SU-DHL-6 (cell line): ENCODE results near the gene DPM3.

Experiments used
- H2AFZ ChIP-seq: fragments of 200-600 bp; sonication (generic); 2 replicates; pipeline ENCODE4 v1.6.1; 2014; ENCODE audit warnings: low read depth, mild to moderate bottlenecking, moderate library complexity, mixed read lengths, antibody characterized with exemption, low read length; ENCODE audit not compliant: severe bottlenecking
- H3F3A ChIP-seq: fragments of 200-600 bp; shearing (Covaris generic); 2 replicates; pipeline ENCODE4 v1.6.0; 2016; ENCODE audit warnings: antibody characterized with exemption, mild to moderate bottlenecking; ENCODE audit not compliant: insufficient read depth
- H3K27ac ChIP-seq: fragments of 200-600 bp; sonication (generic); 2 replicates; pipeline ENCODE4 v1.5.1; 2016; ENCODE audit warnings: low read depth, mild to moderate bottlenecking, low read length, moderate library complexity, mixed read lengths
- H3K27me3 ChIP-seq: fragments of 200-600 bp; sonication (generic), shearing (Covaris generic); 2 replicates; pipeline ENCODE4 v1.6.0; 2014; ENCODE audit warnings: mild to moderate bottlenecking, low read length
- H3K36me3 ChIP-seq: fragments of 200-600 bp; sonication (generic); 2 replicates; pipeline ENCODE4 v1.6.1; 2014; ENCODE audit warnings: mild to moderate bottlenecking, low read length, mixed read lengths
- H3K4me2 ChIP-seq: fragments of 300-600, 200-600 bp; shearing (Covaris generic), sonication (generic); 2 replicates; pipeline ENCODE4 v1.6.0; 2014; ENCODE audit warnings: low read length, low read depth, mild to moderate bottlenecking; ENCODE audit not compliant: poor library complexity, severe bottlenecking
- H3K4me3 ChIP-seq: fragments of 200-600 bp; sonication (generic); 2 replicates; pipeline ENCODE4 v1.5.1; 2014; ENCODE audit warnings: antibody characterized with exemption, low read length, mild to moderate bottlenecking, mixed read lengths; ENCODE audit not compliant: insufficient read depth, poor library complexity, severe bottlenecking
- H3K79me2 ChIP-seq: fragments of 200-600 bp; sonication (generic); 2 replicates; pipeline ENCODE4 v1.6.1; 2014; ENCODE audit warnings: mild to moderate bottlenecking, low read length, moderate library complexity; ENCODE audit not compliant: insufficient read depth
- H3K9ac ChIP-seq: fragments of 200-600 bp; sonication (generic); 2 replicates; pipeline ENCODE4 v1.7.0; 2014; ENCODE audit warnings: mild to moderate bottlenecking, low read length
- H3K9me2 ChIP-seq: fragments of 200-600 bp; sonication (generic); replicated peaks from 2 replicates; pipeline ENCODE4 v1.6.1; 2014; ENCODE audit warnings: low read length; ENCODE audit not compliant: insufficient read depth
- H3K9me3 ChIP-seq: fragments of 200-600 bp; sonication (generic); 2 replicates; pipeline ENCODE4 v1.6.1; 2014; ENCODE audit warnings: low read length, mixed read lengths; ENCODE audit not compliant: insufficient read depth
- H4K20me1 ChIP-seq: fragments of 200-600 bp; sonication (generic); 2 replicates; pipeline ENCODE4 v1.6.1; 2014; ENCODE audit warnings: low read depth, mild to moderate bottlenecking, antibody characterized with exemption, low read length, moderate library complexity, mixed read lengths
- EZH2phosphoT487 ChIP-seq: fragments of 200-600 bp; sonication (generic), shearing (Covaris generic); conservative IDR thresholded peaks from 2 replicates; pipeline ENCODE4 v1.6.1; 2018; ENCODE audit warnings: mild to moderate bottlenecking, antibody characterized with exemption, low read length, moderate library complexity, mixed read lengths
- TF ChIP-seq, protein P1 (sequence below): fragments of 200-600 bp; sonication (generic); IDR thresholded peaks from one replicate; pipeline ENCODE4 v1.5.1; 2017; ENCODE audit warnings: antibody characterized with exemption, mild to moderate bottlenecking, low read length, moderate library complexity; ENCODE audit not compliant: insufficient read depth, poor library complexity, severe bottlenecking

The DPM3 gene

DNA sequence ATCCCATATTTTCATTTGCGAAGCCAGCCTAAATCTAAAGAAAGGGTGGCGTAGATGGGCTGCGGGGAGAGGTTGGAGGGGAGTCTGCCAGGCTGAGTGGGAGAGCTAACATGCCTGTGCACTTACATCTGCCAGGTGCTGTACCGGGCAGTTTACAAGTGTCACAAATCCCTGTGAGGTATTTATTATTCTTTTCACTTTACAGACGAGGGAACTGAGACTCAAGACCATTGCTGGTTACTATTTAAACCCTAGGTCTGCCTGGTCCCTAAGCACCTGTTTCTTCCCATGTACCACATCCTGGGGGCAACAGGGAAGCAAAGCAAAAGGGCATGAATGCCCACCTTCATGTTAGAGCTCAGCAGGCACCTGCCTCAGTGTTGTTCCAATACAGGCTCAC is 32.0 kb downstream of the DPM3 start:
- Histone ChIP-seq H2AFZ (no peak overlapping the region), H3K27ac (no peak overlapping the region), H3F3A (no peaks in the 10 kb centered on the region), H3K4me3 (no peak overlapping the region), H3K4me2 (no peak overlapping the region), H3K27me3 (no peaks in the 10 kb centered on the region), H4K20me1 (no peaks in the 10 kb centered on the region), H3K9me2 (no peaks in the 10 kb centered on the region), H3K9ac (no peak overlapping the region), H3K79me2 (no peaks in the 10 kb centered on the region), H3K36me3 (no peaks in the 10 kb centered on the region), H3K9me3 (no peaks in the 10 kb centered on the region)
- TF ChIP-seq, protein P1, sequence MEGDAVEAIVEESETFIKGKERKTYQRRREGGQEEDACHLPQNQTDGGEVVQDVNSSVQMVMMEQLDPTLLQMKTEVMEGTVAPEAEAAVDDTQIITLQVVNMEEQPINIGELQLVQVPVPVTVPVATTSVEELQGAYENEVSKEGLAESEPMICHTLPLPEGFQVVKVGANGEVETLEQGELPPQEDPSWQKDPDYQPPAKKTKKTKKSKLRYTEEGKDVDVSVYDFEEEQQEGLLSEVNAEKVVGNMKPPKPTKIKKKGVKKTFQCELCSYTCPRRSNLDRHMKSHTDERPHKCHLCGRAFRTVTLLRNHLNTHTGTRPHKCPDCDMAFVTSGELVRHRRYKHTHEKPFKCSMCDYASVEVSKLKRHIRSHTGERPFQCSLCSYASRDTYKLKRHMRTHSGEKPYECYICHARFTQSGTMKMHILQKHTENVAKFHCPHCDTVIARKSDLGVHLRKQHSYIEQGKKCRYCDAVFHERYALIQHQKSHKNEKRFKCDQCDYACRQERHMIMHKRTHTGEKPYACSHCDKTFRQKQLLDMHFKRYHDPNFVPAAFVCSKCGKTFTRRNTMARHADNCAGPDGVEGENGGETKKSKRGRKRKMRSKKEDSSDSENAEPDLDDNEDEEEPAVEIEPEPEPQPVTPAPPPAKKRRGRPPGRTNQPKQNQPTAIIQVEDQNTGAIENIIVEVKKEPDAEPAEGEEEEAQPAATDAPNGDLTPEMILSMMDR, result no peak
- TF ChIP-seq EZH2phosphoT487, result no peak

- no peak overlapping the region for H3K4me2 ChIP-seq
- H3K9ac ChIP-seq, result no peak overlapping the region
- no peaks in the 10 kb centered on the region for H3K79me2 ChIP-seq
- H3K9me3 ChIP-seq, result no peaks in the 10 kb centered on the region
- TF ChIP-seq, protein P1, result no peak
- no peak for TF ChIP-seq EZH2phosphoT487
- H3K27me3 ChIP-seq, result no peaks in the 10 kb centered on the region
- no peaks in the 10 kb centered on the region for H3K36me3 ChIP-seq
- H2AFZ ChIP-seq, result no peak overlapping the region
- H3F3A ChIP-seq, result no peaks in the 10 kb centered on the region
- no peak overlapping the region for H3K4me3 ChIP-seq
- H3K9me2 ChIP-seq, result no peaks in the 10 kb centered on the region
- no peaks in the 10 kb centered on the region for H4K20me1 ChIP-seq
- H3K27ac ChIP-seq, result no peak overlapping the region
Observed at GRCh38 chr1:155107309-155108264, 32.7 kb downstream of the DPM3 start.

GRCh38 chr1:155106862-155107261 is 33.5 kb downstream of the DPM3 start:
- H4K20me1 ChIP-seq, result no peaks in the 10 kb centered on the region
- no peaks in the 10 kb centered on the region for H3F3A ChIP-seq
- H3K4me2 ChIP-seq, result no peak overlapping the region
- no peak overlapping the region for H3K27ac ChIP-seq
- no peak overlapping the region for H3K4me3 ChIP-seq
- no peaks in the 10 kb centered on the region for H3K27me3 ChIP-seq
- H3K9me3 ChIP-seq, result no peaks in the 10 kb centered on the region
- H3K9ac ChIP-seq, result no peak overlapping the region
- no peaks in the 10 kb centered on the region for H3K9me2 ChIP-seq
- no peaks in the 10 kb centered on the region for H3K79me2 ChIP-seq
- TF ChIP-seq, protein P1, result no peak
- TF ChIP-seq EZH2phosphoT487, result no peak
- H2AFZ ChIP-seq, result no peak overlapping the region
- H3K36me3 ChIP-seq, result no peaks in the 10 kb centered on the region
